HepG2 (cell line): ENCODE data around the gene DHRS13. TPM values are rescaled to one million over a fixed set of nuclear protein-coding genes. Genes with fewer than 3 reads are reported as not detected.

ENCODE experiments used
- KLF6 ChIP-seq: IDR thresholded peaks from 2 replicates; pipeline ENCODE4 v1.8.0; 2016; ENCODE audit warnings: missing biosample characterization, missing genetic modification reagents
- MIXL1 ChIP-seq: IDR thresholded peaks from 2 replicates; pipeline ENCODE4 v1.6.1; 2016
- NCOA5 ChIP-seq: sonication (generic); formaldehyde crosslinking; IDR thresholded peaks from 2 replicates; pipeline ENCODE4 v1.4.0; 2020; ENCODE audit warnings: missing genetic modification reagents
- NFE2L1 ChIP-seq: sonication (generic); formaldehyde crosslinking; IDR thresholded peaks from 2 replicates; pipeline ENCODE4 v1.4.0; 2020; ENCODE audit warnings: missing genetic modification reagents, mild to moderate bottlenecking, borderline replicate concordance
- PAX8 ChIP-seq: sonication (generic); formaldehyde crosslinking; IDR thresholded peaks from 2 replicates; pipeline ENCODE4 v1.8.0; 2022; ENCODE audit warnings: mild to moderate bottlenecking, missing genetic modification reagents, borderline replicate concordance
- RFXANK ChIP-seq: IDR thresholded peaks from 2 replicates; pipeline ENCODE4 v1.6.1; 2016
- ZKSCAN5 ChIP-seq: sonication (generic); formaldehyde crosslinking; IDR thresholded peaks from 2 replicates; pipeline ENCODE4 v1.5.1; 2020; ENCODE audit warnings: mild to moderate bottlenecking, missing genetic modification reagents
- ZNF124 ChIP-seq: sonication (generic); formaldehyde crosslinking; IDR thresholded peaks from 2 replicates; pipeline ENCODE4 v1.4.0; 2020; ENCODE audit warnings: missing genetic modification reagents
- ZNF446 ChIP-seq: sonication (generic); formaldehyde crosslinking; IDR thresholded peaks from 2 replicates; pipeline ENCODE4 v1.5.0; 2020; ENCODE audit warnings: mild to moderate bottlenecking, missing genetic modification reagents
- ZNF547 ChIP-seq: sonication (generic); formaldehyde crosslinking; IDR thresholded peaks from 2 replicates; pipeline ENCODE4 v1.5.1; 2020; ENCODE audit warnings: mild to moderate bottlenecking, missing genetic modification reagents
- ZNF878 ChIP-seq: sonication (generic); formaldehyde crosslinking; IDR thresholded peaks from 2 replicates; pipeline ENCODE4 v1.8.1; 2023; ENCODE audit warnings: mild to moderate bottlenecking, missing genetic modification reagents, moderate library complexity
- ZSCAN21 ChIP-seq: sonication (generic); formaldehyde crosslinking; IDR thresholded peaks from 2 replicates; pipeline ENCODE4 v1.8.0; 2022; ENCODE audit warnings: mild to moderate bottlenecking, missing genetic modification reagents, moderate library complexity, borderline replicate concordance
- polyA plus RNA-seq, 8 experiments: library from polyadenylated mRNA; depleted of rRNA in 3 of 8; stranded (reverse) in 7 of 8; unstranded in 1 of 8; fragments of >200 nt; fragmentation: Illumina TruSeq in 4 of 8; extraction: Trizol in 4 of 8; gene quantifications; 2 replicates each; pipeline versions ENCODE4 v1.2.1 to v1.2.3, GENCODE V29; 2011 to 2016; ENCODE audit warnings: low read depth in 4 of 8, missing spikeins in 1 of 8, mixed read lengths in 1 of 8; ENCODE audit not compliant: insufficient read depth in 1 of 8
- total RNA-seq, 5 experiments: library from RNA; depleted of rRNA; stranded (reverse); fragments of >200 nt; fragmentation: Illumina TruSeq; extraction: Trizol; gene quantifications; 2 replicates each; pipeline ENCODE4 v1.2.3, GENCODE V29; 2016; ENCODE audit warnings: low read depth in 1 of 5
- TF ChIP-seq, protein P1 (sequence below): sonication (generic); formaldehyde crosslinking; IDR thresholded peaks from 2 replicates; pipeline ENCODE4 v1.4.0; 2020; ENCODE audit warnings: missing genetic modification reagents
- TF ChIP-seq, protein P2 (sequence below): fragments of 450-650 bp; IDR thresholded peaks from 2 replicates; pipeline ENCODE4 v1.6.1; 2017; ENCODE audit warnings: mild to moderate bottlenecking
- TF ChIP-seq, protein P3 (sequence below): sonication (generic); formaldehyde crosslinking; IDR thresholded peaks from 2 replicates; pipeline ENCODE4 v1.4.0; 2020; ENCODE audit warnings: missing genetic modification reagents
- TF ChIP-seq, protein P4 (sequence below): sonication (generic); formaldehyde crosslinking; IDR thresholded peaks from 2 replicates; pipeline ENCODE4 v1.4.0; 2020; ENCODE audit warnings: missing genetic modification reagents

Gene DHRS13
- total and polyA plus RNA-seq, 2 of the 13 experiments (the other 11 are each of a cell fraction or from before 2014, with no cell fraction given) = 11.8 to 12.6 TPM

DNA sequence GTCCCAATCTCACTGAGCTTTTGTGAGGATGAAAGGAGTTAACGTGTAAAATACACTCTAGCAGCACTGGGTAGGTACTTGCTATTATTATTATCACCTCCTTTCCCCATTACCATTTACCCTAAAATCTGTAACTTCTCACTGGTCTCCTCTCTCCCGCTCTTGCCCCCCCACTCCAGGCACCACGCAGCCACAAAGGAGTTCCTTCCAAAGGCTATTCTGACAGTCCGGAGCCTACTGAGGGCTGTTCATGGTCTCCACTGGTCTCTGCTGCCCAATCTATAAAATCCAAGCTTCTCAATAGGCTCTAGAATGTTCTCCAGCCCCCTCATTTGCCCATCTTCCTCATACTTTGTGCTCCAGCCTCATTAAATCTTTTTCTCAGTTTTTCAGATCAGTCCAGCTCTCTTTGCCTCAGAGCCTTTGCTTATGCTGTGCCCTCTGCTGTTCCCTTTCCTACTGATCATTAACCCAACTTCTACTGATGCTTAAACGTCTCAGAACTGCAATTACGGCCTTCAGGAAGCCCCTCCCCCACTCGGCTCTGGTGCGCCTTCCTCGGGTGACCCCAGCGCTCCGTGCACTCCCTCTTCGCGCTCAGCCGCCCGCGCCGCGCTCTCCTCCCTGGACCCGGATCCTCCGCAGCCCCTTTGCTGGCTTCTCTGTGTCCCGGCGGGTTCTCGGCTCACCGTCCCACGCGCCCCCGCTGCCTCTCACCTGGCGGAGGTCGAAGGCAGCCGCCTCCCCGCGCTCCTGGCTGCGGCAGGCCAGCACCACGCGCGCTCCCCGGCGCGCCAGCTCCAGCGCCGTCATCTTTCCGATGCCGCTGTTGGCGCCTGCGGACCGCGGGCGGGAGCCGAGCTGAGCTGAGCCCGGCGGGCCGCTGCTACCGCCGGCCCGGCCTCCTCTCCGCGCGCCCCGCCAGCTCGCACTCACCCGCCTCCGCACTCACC lies 737 bp downstream of the DHRS13 start (continued):
- TF ChIP-seq, protein P1, sequence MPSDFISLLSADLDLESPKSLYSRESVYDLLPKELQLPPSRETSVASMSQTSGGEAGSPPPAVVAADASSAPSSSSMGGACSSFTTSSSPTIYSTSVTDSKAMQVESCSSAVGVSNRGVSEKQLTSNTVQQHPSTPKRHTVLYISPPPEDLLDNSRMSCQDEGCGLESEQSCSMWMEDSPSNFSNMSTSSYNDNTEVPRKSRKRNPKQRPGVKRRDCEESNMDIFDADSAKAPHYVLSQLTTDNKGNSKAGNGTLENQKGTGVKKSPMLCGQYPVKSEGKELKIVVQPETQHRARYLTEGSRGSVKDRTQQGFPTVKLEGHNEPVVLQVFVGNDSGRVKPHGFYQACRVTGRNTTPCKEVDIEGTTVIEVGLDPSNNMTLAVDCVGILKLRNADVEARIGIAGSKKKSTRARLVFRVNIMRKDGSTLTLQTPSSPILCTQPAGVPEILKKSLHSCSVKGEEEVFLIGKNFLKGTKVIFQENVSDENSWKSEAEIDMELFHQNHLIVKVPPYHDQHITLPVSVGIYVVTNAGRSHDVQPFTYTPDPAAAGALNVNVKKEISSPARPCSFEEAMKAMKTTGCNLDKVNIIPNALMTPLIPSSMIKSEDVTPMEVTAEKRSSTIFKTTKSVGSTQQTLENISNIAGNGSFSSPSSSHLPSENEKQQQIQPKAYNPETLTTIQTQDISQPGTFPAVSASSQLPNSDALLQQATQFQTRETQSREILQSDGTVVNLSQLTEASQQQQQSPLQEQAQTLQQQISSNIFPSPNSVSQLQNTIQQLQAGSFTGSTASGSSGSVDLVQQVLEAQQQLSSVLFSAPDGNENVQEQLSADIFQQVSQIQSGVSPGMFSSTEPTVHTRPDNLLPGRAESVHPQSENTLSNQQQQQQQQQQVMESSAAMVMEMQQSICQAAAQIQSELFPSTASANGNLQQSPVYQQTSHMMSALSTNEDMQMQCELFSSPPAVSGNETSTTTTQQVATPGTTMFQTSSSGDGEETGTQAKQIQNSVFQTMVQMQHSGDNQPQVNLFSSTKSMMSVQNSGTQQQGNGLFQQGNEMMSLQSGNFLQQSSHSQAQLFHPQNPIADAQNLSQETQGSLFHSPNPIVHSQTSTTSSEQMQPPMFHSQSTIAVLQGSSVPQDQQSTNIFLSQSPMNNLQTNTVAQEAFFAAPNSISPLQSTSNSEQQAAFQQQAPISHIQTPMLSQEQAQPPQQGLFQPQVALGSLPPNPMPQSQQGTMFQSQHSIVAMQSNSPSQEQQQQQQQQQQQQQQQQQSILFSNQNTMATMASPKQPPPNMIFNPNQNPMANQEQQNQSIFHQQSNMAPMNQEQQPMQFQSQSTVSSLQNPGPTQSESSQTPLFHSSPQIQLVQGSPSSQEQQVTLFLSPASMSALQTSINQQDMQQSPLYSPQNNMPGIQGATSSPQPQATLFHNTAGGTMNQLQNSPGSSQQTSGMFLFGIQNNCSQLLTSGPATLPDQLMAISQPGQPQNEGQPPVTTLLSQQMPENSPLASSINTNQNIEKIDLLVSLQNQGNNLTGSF (CRISPR knock-in tag) = no peak; the same call in 1 of the 2 replicates
- TF ChIP-seq ZNF547 (CRISPR knock-in tag) (no peak), ZKSCAN5 (CRISPR knock-in tag) (no peak), RFXANK (0 out of 2 replicates have a peak, but pooled peaks have one; percentile 16), NCOA5 (no peak), KLF6 (CRISPR knock-in tag) (no peak), ZSCAN21 (CRISPR knock-in tag) (0 out of 2 replicates have a peak, but pooled peaks have one; percentile 61), PAX8 (CRISPR knock-in tag) (no peak; the same call in 1 of the 2 replicates), NFE2L1 (CRISPR knock-in tag) (no peak), ZNF446 (CRISPR knock-in tag) (no peak), ZNF124 (CRISPR knock-in tag) (no peak), ZNF878 (no peak), MIXL1 (CRISPR knock-in tag) (no peak)
- TF ChIP-seq, protein P2, sequence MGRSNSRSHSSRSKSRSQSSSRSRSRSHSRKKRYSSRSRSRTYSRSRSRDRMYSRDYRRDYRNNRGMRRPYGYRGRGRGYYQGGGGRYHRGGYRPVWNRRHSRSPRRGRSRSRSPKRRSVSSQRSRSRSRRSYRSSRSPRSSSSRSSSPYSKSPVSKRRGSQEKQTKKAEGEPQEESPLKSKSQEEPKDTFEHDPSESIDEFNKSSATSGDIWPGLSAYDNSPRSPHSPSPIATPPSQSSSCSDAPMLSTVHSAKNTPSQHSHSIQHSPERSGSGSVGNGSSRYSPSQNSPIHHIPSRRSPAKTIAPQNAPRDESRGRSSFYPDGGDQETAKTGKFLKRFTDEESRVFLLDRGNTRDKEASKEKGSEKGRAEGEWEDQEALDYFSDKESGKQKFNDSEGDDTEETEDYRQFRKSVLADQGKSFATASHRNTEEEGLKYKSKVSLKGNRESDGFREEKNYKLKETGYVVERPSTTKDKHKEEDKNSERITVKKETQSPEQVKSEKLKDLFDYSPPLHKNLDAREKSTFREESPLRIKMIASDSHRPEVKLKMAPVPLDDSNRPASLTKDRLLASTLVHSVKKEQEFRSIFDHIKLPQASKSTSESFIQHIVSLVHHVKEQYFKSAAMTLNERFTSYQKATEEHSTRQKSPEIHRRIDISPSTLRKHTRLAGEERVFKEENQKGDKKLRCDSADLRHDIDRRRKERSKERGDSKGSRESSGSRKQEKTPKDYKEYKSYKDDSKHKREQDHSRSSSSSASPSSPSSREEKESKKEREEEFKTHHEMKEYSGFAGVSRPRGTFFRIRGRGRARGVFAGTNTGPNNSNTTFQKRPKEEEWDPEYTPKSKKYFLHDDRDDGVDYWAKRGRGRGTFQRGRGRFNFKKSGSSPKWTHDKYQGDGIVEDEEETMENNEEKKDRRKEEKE = no peak
- TF ChIP-seq, protein P3, sequence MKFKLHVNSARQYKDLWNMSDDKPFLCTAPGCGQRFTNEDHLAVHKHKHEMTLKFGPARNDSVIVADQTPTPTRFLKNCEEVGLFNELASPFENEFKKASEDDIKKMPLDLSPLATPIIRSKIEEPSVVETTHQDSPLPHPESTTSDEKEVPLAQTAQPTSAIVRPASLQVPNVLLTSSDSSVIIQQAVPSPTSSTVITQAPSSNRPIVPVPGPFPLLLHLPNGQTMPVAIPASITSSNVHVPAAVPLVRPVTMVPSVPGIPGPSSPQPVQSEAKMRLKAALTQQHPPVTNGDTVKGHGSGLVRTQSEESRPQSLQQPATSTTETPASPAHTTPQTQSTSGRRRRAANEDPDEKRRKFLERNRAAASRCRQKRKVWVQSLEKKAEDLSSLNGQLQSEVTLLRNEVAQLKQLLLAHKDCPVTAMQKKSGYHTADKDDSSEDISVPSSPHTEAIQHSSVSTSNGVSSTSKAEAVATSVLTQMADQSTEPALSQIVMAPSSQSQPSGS (CRISPR knock-in tag) = no peak; the same call in 1 of the 2 replicates
- TF ChIP-seq, protein P4, sequence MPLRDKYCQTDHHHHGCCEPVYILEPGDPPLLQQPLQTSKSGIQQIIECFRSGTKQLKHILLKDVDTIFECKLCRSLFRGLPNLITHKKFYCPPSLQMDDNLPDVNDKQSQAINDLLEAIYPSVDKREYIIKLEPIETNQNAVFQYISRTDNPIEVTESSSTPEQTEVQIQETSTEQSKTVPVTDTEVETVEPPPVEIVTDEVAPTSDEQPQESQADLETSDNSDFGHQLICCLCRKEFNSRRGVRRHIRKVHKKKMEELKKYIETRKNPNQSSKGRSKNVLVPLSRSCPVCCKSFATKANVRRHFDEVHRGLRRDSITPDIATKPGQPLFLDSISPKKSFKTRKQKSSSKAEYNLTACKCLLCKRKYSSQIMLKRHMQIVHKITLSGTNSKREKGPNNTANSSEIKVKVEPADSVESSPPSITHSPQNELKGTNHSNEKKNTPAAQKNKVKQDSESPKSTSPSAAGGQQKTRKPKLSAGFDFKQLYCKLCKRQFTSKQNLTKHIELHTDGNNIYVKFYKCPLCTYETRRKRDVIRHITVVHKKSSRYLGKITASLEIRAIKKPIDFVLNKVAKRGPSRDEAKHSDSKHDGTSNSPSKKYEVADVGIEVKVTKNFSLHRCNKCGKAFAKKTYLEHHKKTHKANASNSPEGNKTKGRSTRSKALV (CRISPR knock-in tag) = peak; percentile 87
